ENCODE measurements around the gene MFRP. TPM values are rescaled to one million over a fixed set of nuclear protein-coding genes. Genes with fewer than 3 reads are reported as not detected.

The MFRP gene
- total and polyA plus RNA-seq, 10 of the 15 experiments (the other 5 are each of a cell fraction or from before 2014, with no cell fraction given), result not detected

- peak; percentile 76; the same call in 1 of the 2 replicates for TF ChIP-seq PAX5 (IDR thresholded peaks at IDR 0.05; ENCODE audit: borderline replicate concordance, low read depth, low read length)
- no peak for TF ChIP-seq STAT3 (IDR thresholded peaks at IDR 0.05; ENCODE audit: low read depth, low read length)
- no peak for TF ChIP-seq ZNF217 (IDR thresholded peaks at IDR 0.05)
- no peak for TF ChIP-seq YY1 (IDR thresholded peaks at IDR 0.05; ENCODE audit: low read depth, low read length)
- TF ChIP-seq MXI1 (IDR thresholded peaks at IDR 0.05; ENCODE audit: low read depth, low read length), result peak; percentile 100
- TF ChIP-seq CHD2 (IDR thresholded peaks at IDR 0.05; ENCODE audit: borderline replicate concordance, low read depth, low read length), result 0 out of 2 replicates have a peak, but pooled peaks have one; percentile 49
- TF ChIP-seq ZBTB33 (IDR thresholded peaks at IDR 0.05), result no peak
- no peak for TF ChIP-seq DPF2 (IDR thresholded peaks at IDR 0.05)
- no peak for TF ChIP-seq NFIC (IDR thresholded peaks at IDR 0.05; ENCODE audit: low read depth, low read length)
- no peak for TF ChIP-seq POLR2AphosphoS5 (IDR thresholded peaks at IDR 0.05; ENCODE audit: low read length)
- no peak for TF ChIP-seq JUND (IDR thresholded peaks at IDR 0.05; ENCODE audit: low read depth, low read length)
- TF ChIP-seq PKNOX1 (IDR thresholded peaks at IDR 0.05), result no peak
- TF ChIP-seq ATF7 (IDR thresholded peaks at IDR 0.05; ENCODE audit: low read depth), result peak; percentile 66
- TF ChIP-seq CEBPB (IDR thresholded peaks at IDR 0.05; ENCODE audit: borderline replicate concordance in 1 of 2, low read depth in 2 of 2, low read length in 2 of 2), result no peak
- no peak for TF ChIP-seq FOXM1 (IDR thresholded peaks at IDR 0.05; ENCODE audit: low read depth, low read length)
- no peak for TF ChIP-seq CBFB (IDR thresholded peaks at IDR 0.05; ENCODE audit: low read depth)
- TF ChIP-seq GABPA (IDR thresholded peaks at IDR 0.05; ENCODE audit: low read depth), result no peak
- TF ChIP-seq BCLAF1 (IDR thresholded peaks at IDR 0.05), result no peak
- TF ChIP-seq SPI1 (IDR thresholded peaks at IDR 0.05; ENCODE audit: borderline replicate concordance, insufficient read depth, low read depth, low read length), result no peak
- TF ChIP-seq ATF2 (IDR thresholded peaks at IDR 0.05; ENCODE audit: low read length), result no peak
- peak; percentile 26 to 43; a peak in 2 of 4 replicates for TF ChIP-seq IKZF2 (IDR thresholded peaks at IDR 0.05)
- TF ChIP-seq NBN (IDR thresholded peaks at IDR 0.05), result 0 out of 2 replicates have a peak, but pooled peaks have one; percentile 39
- no peak for TF ChIP-seq RELA (IDR thresholded peaks at IDR 0.05; ENCODE audit: borderline replicate concordance, partially characterized antibody)
- no peak for TF ChIP-seq MYC (IDR thresholded peaks at IDR 0.05; ENCODE audit: insufficient read depth, insufficient read length, insufficient replicate concordance, low read length, severe bottlenecking)
Measured at GRCh38 chr11:119381181-119381988, 34.9 kb upstream of the MFRP start, which contains the start of gene USP2 (continued).
